Tibial nerve (tissue), 4 donors: ENCODE measurements around the gene SH3RF3. TPM values are rescaled to one million over a fixed set of nuclear protein-coding genes. Genes with fewer than 3 reads are reported as not detected.

Experiments
- DNase-seq, 2 donors: peaks; one replicate each; pipeline ENCODE4 v3.0.0-alpha.2; 2019; ENCODE audit warnings: low spot score in 2 of 2
- H3K27ac ChIP-seq, 4 donors: fragments of 200-600 bp; sonication (generic) in 3 of 4; one replicate each; pipeline ENCODE4 v1.5.1; 2017 to 2019; ENCODE audit warnings: mild to moderate bottlenecking in 1 of 4
- H3K27me3 ChIP-seq, 2 donors: fragments of 200-600 bp; sonication (generic) in 1 of 2; one replicate each; pipeline versions ENCODE4 v1.5.1 to v1.6.0; 2017 to 2019
- H3K36me3 ChIP-seq, 3 donors: fragments of 200-600 bp; sonication (generic); one replicate each; pipeline ENCODE4 v1.5.1; 2018 to 2019
- H3K4me1 ChIP-seq, 4 donors: fragments of 200-600 bp; sonication (generic) in 3 of 4; one replicate each; pipeline ENCODE4 v1.5.1; 2017 to 2019
- H3K4me3 ChIP-seq, 4 donors: fragments of 200-600 bp; sonication (generic) in 3 of 4; one replicate each; pipeline ENCODE4 v1.5.1; 2017 to 2019; ENCODE audit warnings: mild to moderate bottlenecking in 1 of 4, moderate library complexity in 1 of 4
- H3K9me3 ChIP-seq, 4 donors: fragments of 200-600 bp; sonication (generic) in 3 of 4; one replicate each; pipeline ENCODE4 v1.5.1; 2017 to 2019
- EP300 ChIP-seq, 2 donors: sonication (generic); formaldehyde crosslinking; IDR thresholded peaks; one replicate each; pipeline ENCODE4 v1.6.1; 2017; ENCODE audit warnings: antibody characterized with exemption in 2 of 2, mild to moderate bottlenecking in 1 of 2
- POLR2A ChIP-seq, 2 donors: fragments of 450-650 bp; IDR thresholded peaks; one replicate each; pipeline ENCODE4 v1.6.1; 2017; ENCODE audit warnings: antibody characterized with exemption in 2 of 2, mild to moderate bottlenecking in 2 of 2, moderate library complexity in 2 of 2
- WGBS, 2 donors: methylation state at CpG; one replicate each; pipeline ENCODE4 v1.1.5; 2018; 5-methylcytosine and 5-hydroxymethylcytosine counted together
- total RNA-seq, 4 donors: library from RNA; depleted of rRNA; stranded (reverse); fragments of >200 nt; gene quantifications; one replicate each; pipeline ENCODE4 v1.1.0, GENCODE V29; 2016
- TF ChIP-seq, protein P1 (sequence below), 5 experiments: fragments of 200-600 bp in 3 of 5; fragments of 450-650 bp in 2 of 5; sonication (generic) in 3 of 5; IDR thresholded peaks; one replicate each; pipeline ENCODE4 v1.5.1; 2016 to 2019; ENCODE audit warnings: antibody characterized with exemption in 5 of 5, mild to moderate bottlenecking in 3 of 5, moderate library complexity in 2 of 5

Gene SH3RF3
- total RNA-seq, 4 donors from 2014 or later, result 6.9 to 18.0 (median 11.4) TPM

DNA sequence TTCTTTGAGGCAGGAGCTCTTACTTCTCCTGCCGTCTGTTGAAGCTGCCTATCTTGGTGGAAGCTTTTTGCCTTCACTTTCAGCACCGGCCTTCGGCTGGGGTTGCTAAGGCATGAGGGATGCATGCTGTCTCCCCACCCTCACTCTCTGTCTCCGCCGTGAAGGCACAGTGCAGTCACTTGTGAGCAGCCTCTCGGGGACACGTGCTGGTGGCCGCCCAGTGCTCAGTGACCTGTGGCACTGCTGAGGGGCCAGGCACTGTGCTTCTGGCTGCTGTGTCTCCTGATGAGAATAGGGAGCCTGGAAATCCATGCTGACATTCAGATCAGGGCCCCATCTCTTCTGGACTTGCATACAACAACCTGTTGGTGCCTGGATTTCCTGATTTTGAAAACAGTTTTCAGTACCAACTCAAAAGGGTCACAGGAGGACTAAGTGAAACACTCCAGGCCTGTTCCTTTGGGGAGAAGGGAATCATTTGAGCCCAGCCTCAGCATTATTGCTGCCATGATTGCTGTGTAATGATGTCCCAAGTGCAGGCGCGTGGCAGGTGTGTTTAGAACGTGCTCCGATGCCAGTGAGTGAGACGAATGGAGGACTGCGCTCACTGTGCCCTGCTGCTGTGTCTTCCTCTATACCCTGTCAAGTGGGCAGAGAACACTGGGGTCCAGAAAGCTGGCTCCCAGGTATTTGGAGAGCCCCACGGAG, 266.6 kb downstream of the SH3RF3 start:
- Histone ChIP-seq H3K9me3 (no peaks in the 10 kb centered on the region), H3K36me3 (peaks cover 0 to 6% (median 0%) of the 10 kb centered on the region in 3 donors), H3K27me3 (no peaks in the 10 kb centered on the region), H3K27ac (no peak overlapping the region), H3K4me1 (no peaks in the 10 kb centered on the region), H3K4me3 (no peak overlapping the region)
- 86% methylated on average over 13 to 15 of the region's 15 CpGs for WGBS, 2 donors
- no peak for DNase-seq
- no peak for TF ChIP-seq POLR2A (IDR thresholded peaks at IDR 0.05)

DNA sequence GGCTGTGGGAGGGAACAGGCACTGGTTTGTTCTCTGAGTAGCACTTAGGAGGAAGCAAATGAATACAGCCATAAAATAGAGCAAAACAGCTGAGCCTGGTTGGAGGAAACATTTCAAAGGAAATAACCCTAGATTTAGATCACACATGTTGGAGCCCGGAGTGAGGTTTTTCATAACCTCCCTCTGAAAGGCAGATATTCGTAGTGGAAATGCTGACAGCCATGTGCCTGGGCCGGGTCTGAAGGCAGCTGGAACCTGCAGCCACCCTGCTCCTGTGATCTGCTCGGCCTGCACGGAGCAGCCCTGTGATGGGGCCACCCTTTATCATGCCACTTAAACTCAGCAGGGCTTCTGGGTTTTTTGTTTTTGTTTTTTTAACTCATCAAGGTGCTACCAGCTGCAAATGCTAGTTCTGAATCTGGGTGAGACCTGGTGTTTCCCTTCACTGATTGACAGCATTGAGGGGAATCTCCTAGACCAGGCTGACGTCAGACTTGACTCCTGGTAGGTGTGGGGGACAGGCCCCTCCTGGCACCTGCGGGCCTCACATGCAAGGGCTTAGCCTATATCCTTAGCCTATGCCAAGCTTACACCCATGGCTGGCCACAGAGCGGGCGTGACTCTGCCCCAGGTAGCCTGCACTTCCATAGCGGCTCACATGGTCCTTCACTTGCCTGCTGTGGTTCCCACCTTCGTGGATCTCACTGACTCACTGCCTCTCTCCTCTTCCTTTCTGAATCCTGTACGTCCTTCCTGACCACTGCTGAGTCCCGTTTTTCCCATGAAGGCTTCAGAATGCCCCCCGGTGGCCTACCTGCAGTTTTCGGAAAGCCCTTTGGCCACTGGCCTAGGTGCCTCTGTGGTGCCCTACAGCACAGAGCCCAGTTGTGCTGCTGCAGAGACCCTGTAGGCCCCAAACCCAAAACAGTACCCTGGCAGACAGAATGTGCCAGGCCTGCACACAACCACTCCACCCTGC, 267.5 kb downstream of the SH3RF3 start:
- Histone ChIP-seq H3K27me3 (no peaks in the 10 kb centered on the region), H3K9me3 (no peaks in the 10 kb centered on the region), H3K36me3 (peaks cover 0 to 6% (median 0%) of the 10 kb centered on the region in 3 donors), H3K4me3 (no peak overlapping the region), H3K27ac (no peak overlapping the region), H3K4me1 (no peaks in the 10 kb centered on the region)
- WGBS, 2 donors, result 74 to 77% methylated on average over 15 of the region's 15 CpGs
- TF ChIP-seq EP300 (IDR thresholded peaks at IDR 0.05) (no peak), POLR2A (IDR thresholded peaks at IDR 0.05) (no peak)
- TF ChIP-seq, protein P1, sequence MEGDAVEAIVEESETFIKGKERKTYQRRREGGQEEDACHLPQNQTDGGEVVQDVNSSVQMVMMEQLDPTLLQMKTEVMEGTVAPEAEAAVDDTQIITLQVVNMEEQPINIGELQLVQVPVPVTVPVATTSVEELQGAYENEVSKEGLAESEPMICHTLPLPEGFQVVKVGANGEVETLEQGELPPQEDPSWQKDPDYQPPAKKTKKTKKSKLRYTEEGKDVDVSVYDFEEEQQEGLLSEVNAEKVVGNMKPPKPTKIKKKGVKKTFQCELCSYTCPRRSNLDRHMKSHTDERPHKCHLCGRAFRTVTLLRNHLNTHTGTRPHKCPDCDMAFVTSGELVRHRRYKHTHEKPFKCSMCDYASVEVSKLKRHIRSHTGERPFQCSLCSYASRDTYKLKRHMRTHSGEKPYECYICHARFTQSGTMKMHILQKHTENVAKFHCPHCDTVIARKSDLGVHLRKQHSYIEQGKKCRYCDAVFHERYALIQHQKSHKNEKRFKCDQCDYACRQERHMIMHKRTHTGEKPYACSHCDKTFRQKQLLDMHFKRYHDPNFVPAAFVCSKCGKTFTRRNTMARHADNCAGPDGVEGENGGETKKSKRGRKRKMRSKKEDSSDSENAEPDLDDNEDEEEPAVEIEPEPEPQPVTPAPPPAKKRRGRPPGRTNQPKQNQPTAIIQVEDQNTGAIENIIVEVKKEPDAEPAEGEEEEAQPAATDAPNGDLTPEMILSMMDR (IDR thresholded peaks at IDR 0.05), result no peak
- no peak for DNase-seq

DNA sequence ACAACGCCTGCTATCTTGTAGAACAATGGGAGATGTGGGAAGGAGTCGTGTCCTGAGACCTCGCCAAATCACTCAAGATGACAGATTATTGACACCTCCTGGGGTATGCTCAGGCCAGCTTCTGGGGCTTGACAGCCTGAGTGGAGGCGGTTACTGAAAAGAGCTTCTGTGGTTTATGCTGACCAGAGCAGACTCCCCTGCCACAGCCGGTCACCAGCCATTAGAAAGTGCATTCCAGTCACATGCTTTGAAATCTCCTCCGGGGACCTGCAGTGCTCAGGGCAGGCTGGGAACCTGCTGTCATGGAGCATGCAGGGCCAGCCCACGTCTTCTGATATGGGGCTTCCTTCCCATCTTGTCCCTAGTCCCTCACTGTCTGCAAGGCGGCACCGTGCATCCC, 268.9 kb downstream of the SH3RF3 start:
- Histone ChIP-seq H3K9me3 (no peaks in the 10 kb centered on the region), H3K36me3 (peaks cover 0 to 6% (median 0%) of the 10 kb centered on the region in 3 donors), H3K4me1 (no peaks in the 10 kb centered on the region), H3K27me3 (no peaks in the 10 kb centered on the region), H3K27ac (no peak overlapping the region), H3K4me3 (no peak overlapping the region)
- no peak for TF ChIP-seq POLR2A (IDR thresholded peaks at IDR 0.05)
- TF ChIP-seq EP300 (IDR thresholded peaks at IDR 0.05), result no peak
- TF ChIP-seq, protein P1 (IDR thresholded peaks at IDR 0.05), result no peak
- WGBS, 2 donors, result 71 to 73% methylated on average over 9 of the region's 9 CpGs
- no peak for DNase-seq

DNA sequence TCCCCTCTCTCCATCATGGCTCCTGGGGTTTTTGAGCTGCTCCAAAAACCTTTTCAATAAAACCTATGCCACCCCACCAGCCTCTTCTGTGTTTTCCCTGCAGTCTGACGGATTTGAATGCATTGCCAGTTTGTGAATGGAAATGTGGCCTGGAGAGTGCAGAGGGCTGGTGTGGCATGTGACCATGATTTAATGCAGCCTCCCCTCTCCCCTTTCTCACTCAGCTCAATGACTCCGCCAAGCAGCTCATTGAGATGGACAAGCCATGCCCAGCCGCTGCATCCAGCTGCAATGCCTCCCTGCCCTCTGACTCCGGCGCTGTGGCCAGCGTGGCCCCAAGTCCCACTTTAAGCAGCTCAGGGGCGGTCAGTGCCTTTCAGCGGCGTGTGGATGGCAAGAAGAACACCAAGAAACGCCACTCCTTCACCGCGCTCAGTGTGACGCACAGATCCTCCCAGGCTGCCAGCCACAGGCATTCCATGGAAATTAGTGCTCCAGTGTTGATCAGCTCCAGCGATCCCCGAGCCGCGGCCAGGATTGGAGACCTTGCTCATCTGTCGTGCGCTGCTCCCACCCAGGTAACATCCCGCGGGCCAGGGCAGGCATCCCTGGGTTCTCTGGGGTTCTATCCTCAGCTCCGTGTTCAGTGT, 269.5 kb downstream of the SH3RF3 start:
- TF ChIP-seq EP300 (IDR thresholded peaks at IDR 0.05) (no peak), POLR2A (IDR thresholded peaks at IDR 0.05) (no peak)
- TF ChIP-seq, protein P1 (IDR thresholded peaks at IDR 0.05), result no peak
- no peaks in the 10 kb centered on the region for H3K4me1 ChIP-seq
- no peak overlapping the region for H3K4me3 ChIP-seq
- no peaks in the 10 kb centered on the region for H3K9me3 ChIP-seq
- 90 to 94% methylated on average over 18 to 21 of the region's 22 CpGs for WGBS, 2 donors
- no peak overlapping the region for H3K27ac ChIP-seq
- H3K27me3 ChIP-seq, result no peaks in the 10 kb centered on the region
- DNase-seq, result no peak
- peaks cover 0 to 6% (median 0%) of the 10 kb centered on the region in 3 donors for H3K36me3 ChIP-seq

DNA sequence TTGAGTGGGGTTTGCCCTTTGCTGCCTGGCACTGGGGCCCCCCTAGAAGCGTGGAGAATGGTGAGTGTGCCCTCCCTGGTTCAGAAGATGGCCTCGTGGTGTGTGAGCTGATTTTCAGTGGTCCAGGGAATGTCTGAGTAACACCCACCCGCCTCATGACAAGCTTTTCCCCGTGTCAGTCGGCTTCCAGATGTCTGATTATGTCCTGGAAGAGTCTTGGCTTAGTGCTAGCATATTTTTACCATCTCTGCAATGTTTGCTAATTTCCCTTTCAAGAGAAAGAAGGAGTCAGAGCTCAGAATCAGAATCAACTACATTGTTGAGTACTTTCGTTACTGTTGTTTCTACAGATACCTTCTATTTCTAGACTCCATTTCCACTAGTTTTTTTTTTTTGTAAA, 270.1 kb downstream of the SH3RF3 start:
- Histone ChIP-seq H3K4me3 (no peak overlapping the region), H3K36me3 (peaks cover 0 to 6% (median 0%) of the 10 kb centered on the region in 3 donors), H3K9me3 (no peaks in the 10 kb centered on the region), H3K27me3 (no peaks in the 10 kb centered on the region), H3K4me1 (no peaks in the 10 kb centered on the region), H3K27ac (no peak overlapping the region)
- no peak for DNase-seq
- 73 to 88% methylated on average over 6 of the region's 6 CpGs for WGBS, 2 donors
- TF ChIP-seq EP300 (IDR thresholded peaks at IDR 0.05) (no peak), POLR2A (IDR thresholded peaks at IDR 0.05) (no peak)
- TF ChIP-seq, protein P1 (IDR thresholded peaks at IDR 0.05), result no peak
